NCI-H524 (cell line): ENCODE data around the gene GNRHR.
A peak's percentile ranks its signal among the peaks of the same experiment; 100 is the strongest.

Experiments
- DNase-seq, 2 experiments: peaks; one replicate each; lab custom pipeline; 2025; lab: John Stamatoyannopoulos, UW

Gene GNRHR

GRCh38 chr4:67700116-67700737 lies 54.0 kb downstream of the GNRHR start:
- peak in 1 of 2 experiments; percentile 47 for DNase-seq

- no peak for DNase-seq
Measured at GRCh38 chr4:67699603-67700002, 54.6 kb downstream of the GNRHR start.

DNA sequence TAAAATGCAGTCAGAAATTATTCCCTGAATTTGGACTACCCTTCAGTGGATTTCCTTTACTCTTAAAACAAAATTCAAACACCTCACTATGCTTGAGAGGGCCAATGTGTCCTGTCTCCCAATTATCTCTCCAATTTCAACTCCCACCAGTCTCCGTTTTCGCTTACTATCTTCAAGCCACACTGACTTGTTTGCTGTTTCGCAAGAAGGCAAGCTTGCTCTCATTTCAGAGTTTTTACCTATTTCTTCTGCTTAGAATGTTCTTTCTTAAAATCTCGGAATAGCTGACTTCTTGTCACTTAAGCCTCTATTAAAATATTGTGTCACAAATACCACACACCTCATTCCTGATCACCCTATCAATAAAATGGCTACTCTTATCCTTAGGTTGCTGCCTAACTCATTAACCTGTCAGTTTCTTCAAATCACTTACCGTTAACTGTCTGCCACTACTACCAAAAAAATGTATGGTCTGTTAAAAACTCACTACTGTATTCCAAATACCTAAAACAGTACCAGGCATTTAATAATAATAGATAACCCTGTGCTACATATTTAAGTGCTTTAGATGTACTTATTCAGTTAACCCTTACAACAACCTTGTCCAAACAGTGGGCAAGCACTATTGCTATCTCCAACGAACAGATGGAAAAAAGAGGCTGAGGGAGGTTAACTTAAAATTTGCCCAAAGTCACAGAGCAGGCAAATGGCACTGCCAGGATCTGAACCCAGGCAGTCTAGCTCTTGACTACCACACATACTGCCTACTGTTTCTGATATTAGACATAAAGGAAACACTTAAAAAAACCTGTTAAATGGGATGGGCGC lies 56.1 kb downstream of the GNRHR start:
- DNase-seq, result no peak

- no peak for DNase-seq
Measured at GRCh38 chr4:67696061-67696460, 58.1 kb downstream of the GNRHR start.

DNA sequence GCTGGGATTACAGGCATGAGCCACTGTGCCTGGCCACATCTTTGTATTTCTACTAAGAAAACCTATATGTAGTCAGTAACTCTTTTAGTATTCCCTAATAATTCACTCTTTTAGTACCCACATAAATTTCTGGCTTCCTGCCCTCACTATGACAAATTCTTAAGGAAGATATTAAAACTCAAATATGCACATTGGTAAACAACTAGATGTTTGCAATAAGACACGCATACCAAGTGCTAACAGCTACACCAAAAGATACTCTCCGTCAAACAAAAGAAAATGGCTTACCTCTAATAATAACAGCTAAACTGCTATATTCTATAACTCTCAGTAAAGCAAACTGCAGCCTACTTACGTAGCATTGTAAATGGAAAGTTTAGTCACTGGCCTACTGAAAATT lies 59.5 kb downstream of the GNRHR start:
- DNase-seq, result no peak

- no peak for DNase-seq
Measured at GRCh38 chr4:67691328-67691727, 62.9 kb downstream of the GNRHR start.
